NT2/D1 (cell line): ENCODE results near the gene FHOD1.

Experiments
- DNase-seq: peaks from one replicate; pipeline ENCODE4 v3.0.0-alpha.2; 2011; ENCODE audit warnings: low read depth, low spot score
- H3K27me3 ChIP-seq: 2 replicates; pipeline ENCODE4 v1.6.0; 2011; ENCODE audit warnings: mild to moderate bottlenecking; ENCODE audit not compliant: insufficient read length, insufficient read depth
- H3K36me3 ChIP-seq: 2 replicates; pipeline ENCODE4 v1.6.1; 2011; ENCODE audit warnings: mild to moderate bottlenecking, low read length, mixed read lengths; ENCODE audit not compliant: insufficient read depth, insufficient read length
- H3K4me1 ChIP-seq: 2 replicates; pipeline ENCODE4 v1.5.1; 2011; ENCODE audit not compliant: insufficient read depth, insufficient read length
- H3K4me3 ChIP-seq: 2 replicates; pipeline ENCODE4 v1.5.1; 2011; ENCODE audit warnings: low read depth; ENCODE audit not compliant: insufficient read length
- H3K9ac ChIP-seq: 2 replicates; pipeline ENCODE4 v1.6.0; 2011; ENCODE audit warnings: low read depth; ENCODE audit not compliant: insufficient read length
- H3K9me3 ChIP-seq: 2 replicates; pipeline ENCODE4 v1.5.1; 2011; ENCODE audit warnings: mild to moderate bottlenecking, low read length; ENCODE audit not compliant: insufficient read depth
- SUZ12 ChIP-seq: IDR thresholded peaks from 2 replicates; pipeline ENCODE4 v1.6.1; 2011; ENCODE audit not compliant: insufficient read length, insufficient read depth; ENCODE audit errors: extremely low read depth
- YY1 ChIP-seq: IDR thresholded peaks from 2 replicates; pipeline ENCODE4 v1.6.1; 2011; ENCODE audit not compliant: insufficient read length, insufficient read depth
- ZNF274 ChIP-seq: IDR thresholded peaks from 2 replicates; pipeline ENCODE4 v1.6.1; 2011; ENCODE audit warnings: mild to moderate bottlenecking, low read depth, low read length

The FHOD1 gene

GRCh38 chr16:67235816-67236562 lies 11.3 kb downstream of the FHOD1 start:
- Histone ChIP-seq H3K9ac (peak overlapping the region; percentile 58), H3K27me3 (no peaks in the 10 kb centered on the region), H3K4me3 (no peak overlapping the region), H3K36me3 (peaks cover 80% of the 10 kb centered on the region), H3K9me3 (no peaks in the 10 kb centered on the region), H3K4me1 (peaks cover 14% of the 10 kb centered on the region)
- no peak for DNase-seq
- TF ChIP-seq SUZ12 (no peak), ZNF274 (no peak), YY1 (no peak)

- TF ChIP-seq ZNF274 (no peak), YY1 (no peak), SUZ12 (no peak)
- H3K36me3 ChIP-seq: peaks cover 90% of the 10 kb centered on the region
Observed at GRCh38 chr16:67234180-67234597, 13.1 kb downstream of the FHOD1 start.

GRCh38 chr16:67233596-67233995 lies 13.7 kb downstream of the FHOD1 start:
- peaks cover 90% of the 10 kb centered on the region for H3K36me3 ChIP-seq
- no peak for TF ChIP-seq YY1
- no peak for TF ChIP-seq ZNF274
- TF ChIP-seq SUZ12: no peak
- H3K9me3 ChIP-seq: no peaks in the 10 kb centered on the region
- no peak for DNase-seq
- H3K4me3 ChIP-seq: no peak overlapping the region
- H3K9ac ChIP-seq: peak overlapping the region; percentile 32
- no peaks in the 10 kb centered on the region for H3K27me3 ChIP-seq
- peaks cover 8% of the 10 kb centered on the region for H3K4me1 ChIP-seq

More at GRCh38 chr16:67234180-67234597, 13.1 kb downstream of the FHOD1 start:
- Histone ChIP-seq H3K27me3 (no peaks in the 10 kb centered on the region), H3K4me1 (peaks cover 8% of the 10 kb centered on the region), H3K4me3 (no peak overlapping the region), H3K9ac (peak overlapping the region; percentile 32), H3K9me3 (no peaks in the 10 kb centered on the region)
- no peak for DNase-seq

DNA sequence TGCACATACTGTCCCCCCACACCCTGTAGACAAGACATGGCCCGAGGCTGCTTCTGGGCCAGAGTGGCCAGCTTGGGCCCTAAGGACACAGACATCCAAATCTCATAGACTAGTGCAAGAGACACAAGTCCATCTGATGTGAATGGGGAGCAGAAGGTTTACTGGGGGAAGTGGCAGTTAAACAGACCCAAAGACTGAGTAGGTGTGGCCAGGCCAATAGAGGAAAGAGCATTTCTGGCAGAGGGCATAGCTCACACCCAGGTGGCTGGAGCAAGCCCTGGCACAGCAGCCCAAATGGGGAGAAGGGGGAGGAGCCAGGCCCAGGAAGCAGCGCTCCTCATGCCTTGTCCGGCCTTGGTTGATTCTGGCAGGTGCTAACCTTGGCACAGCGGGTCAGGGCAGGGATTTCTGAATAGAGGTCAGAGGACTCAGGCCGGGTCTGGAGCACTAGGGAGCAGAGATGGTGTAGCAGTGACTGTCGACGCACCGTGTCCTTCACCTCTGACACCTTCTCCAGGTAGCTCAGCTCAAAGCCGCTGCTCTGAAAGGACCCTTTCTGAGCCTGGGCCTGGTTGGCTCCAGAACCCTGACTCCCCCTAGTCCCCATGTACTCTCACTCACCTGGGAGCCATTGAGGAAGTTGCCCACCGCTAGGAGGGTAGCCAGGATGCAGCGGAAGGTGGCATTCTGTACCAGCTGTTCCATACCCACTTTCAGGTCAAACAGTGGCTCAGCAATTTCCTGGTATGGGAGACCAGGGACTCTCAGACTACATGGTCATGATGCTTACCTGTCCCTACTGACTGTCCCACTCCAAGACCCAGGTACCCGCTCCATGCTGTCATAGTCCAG lies 16.2 kb downstream of the FHOD1 start:
- TF ChIP-seq SUZ12 (no peak), YY1 (no peak), ZNF274 (no peak)
- no peak overlapping the region for H3K9ac ChIP-seq
- peaks cover under 1% of the 10 kb centered on the region for H3K27me3 ChIP-seq
- H3K9me3 ChIP-seq: no peaks in the 10 kb centered on the region
- peaks cover 9% of the 10 kb centered on the region for H3K4me1 ChIP-seq
- peaks cover 77% of the 10 kb centered on the region for H3K36me3 ChIP-seq
- DNase-seq: no peak
- no peak overlapping the region for H3K4me3 ChIP-seq

DNA sequence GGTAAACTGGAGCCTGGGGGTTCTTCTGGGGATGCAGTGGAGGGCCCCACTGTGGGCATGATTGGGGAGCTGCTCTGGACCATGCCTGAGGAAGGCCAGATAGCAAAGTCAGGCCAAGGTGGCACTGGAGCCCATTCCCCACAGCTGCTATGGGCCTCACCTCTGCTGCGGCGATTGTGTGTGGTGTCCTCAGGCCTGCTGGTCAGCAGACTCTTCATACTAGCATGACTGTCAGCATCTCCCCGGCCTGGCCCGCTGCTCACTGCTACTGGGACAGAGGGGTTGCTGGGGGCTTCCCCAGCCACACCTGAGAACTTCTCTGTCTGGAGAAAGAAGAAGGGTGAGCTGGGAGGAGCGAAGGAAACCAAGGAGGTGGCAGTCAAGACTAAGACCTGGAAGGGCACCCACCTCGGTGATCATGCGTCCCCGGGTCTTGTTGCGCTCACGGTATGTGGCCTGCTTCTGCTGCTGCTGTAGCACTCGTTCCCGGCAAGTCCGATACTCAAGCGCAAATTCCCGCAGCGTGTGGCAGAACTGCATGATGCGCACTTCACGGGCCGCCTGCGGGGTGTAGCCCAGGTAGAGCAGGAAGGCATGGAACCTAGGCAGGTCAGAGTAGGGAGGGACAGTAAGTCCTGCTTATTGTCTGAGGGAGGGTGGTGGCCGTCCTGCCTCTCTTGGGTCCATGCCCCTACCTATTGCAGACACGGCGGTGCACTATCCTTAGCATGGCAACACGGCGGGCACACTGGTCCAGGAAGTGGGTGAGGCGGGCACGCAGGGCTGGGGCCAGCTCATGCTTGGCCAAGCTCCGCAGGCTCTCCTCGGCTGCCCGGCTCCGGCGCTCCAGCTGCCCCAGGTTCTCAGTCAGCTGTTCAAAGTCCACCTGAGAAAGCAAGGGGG lies 17.1 kb downstream of the FHOD1 start:
- H3K27me3 ChIP-seq: peaks cover 9% of the 10 kb centered on the region
- peaks cover 5% of the 10 kb centered on the region for H3K4me1 ChIP-seq
- no peaks in the 10 kb centered on the region for H3K9me3 ChIP-seq
- H3K4me3 ChIP-seq: no peak overlapping the region
- DNase-seq: no peak
- TF ChIP-seq SUZ12 (no peak), YY1 (no peak), ZNF274 (no peak)
- H3K36me3 ChIP-seq: peaks cover 68% of the 10 kb centered on the region
- no peak overlapping the region for H3K9ac ChIP-seq

GRCh38 chr16:67228905-67229304 lies 18.4 kb downstream of the FHOD1 start:
- Histone ChIP-seq H3K4me3 (no peak overlapping the region), H3K27me3 (peaks cover 10% of the 10 kb centered on the region), H3K36me3 (peaks cover 56% of the 10 kb centered on the region), H3K4me1 (peaks cover 5% of the 10 kb centered on the region), H3K9ac (no peak overlapping the region), H3K9me3 (no peaks in the 10 kb centered on the region)
- DNase-seq: no peak
- TF ChIP-seq YY1 (no peak), SUZ12 (no peak), ZNF274 (no peak)
